ENCODE measurements around the gene BHLHA15. TPM values are rescaled to one million over a fixed set of nuclear protein-coding genes. Genes with fewer than 3 reads are reported as not detected.

BHLHA15 gene
- total RNA-seq, 2 experiments from 2014 or later: 0.76 to 2.0 TPM

DNA sequence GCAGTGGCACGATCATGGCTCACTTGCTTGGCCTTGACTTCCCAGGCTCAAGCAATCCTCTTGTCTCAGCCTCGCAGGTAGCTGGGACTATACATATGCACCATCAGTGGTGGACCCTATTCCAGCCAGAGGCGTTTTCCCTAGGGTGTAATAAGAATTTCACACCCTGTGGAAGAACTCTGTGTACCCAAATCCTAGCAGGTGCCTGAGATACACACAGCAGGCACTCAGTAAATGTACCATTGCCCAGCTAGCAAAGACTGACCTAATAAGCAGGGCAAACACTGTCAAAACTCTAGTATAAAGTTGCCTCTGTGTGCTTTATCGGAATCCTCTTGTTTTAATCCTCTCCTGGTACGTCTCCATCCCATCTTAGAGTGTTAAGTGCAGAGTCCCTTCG lies 33.7 kb upstream of the BHLHA15 start:
- H3K4me1 Mint-ChIP-seq: peaks cover 1% of the 10 kb centered on the region
- no peaks in the 10 kb centered on the region for H3K27me3 Mint-ChIP-seq
- no peak overlapping the region for H3K4me3 Mint-ChIP-seq
- no peak overlapping the region for H3K27ac Mint-ChIP-seq
- DNase-seq: no peak
- no peaks in the 10 kb centered on the region for H3K9me3 Mint-ChIP-seq
- peaks cover 2% of the 10 kb centered on the region for H3K36me3 Mint-ChIP-seq

DNA sequence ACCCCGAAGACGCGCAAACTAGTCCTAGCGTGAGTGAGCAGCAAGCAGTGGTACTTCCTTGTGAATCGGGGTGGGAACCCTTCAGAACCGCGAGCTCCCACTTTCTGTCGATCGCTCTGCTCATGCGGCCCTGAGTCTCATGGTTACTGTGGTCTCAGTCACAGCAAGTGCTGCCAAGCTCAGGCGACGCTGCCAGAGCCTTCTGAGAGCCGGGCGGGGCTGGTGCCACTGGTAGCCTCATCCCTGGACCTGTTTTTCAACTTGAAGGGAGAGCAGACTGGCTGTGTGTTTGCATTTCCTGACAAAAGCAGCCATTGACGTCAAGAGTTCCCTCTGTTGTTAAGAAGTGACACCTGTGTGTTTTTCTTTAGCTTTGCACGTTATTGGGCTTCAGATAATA lies 32.9 kb upstream of the BHLHA15 start:
- peaks cover 6% of the 10 kb centered on the region for H3K36me3 Mint-ChIP-seq
- no peaks in the 10 kb centered on the region for H3K9me3 Mint-ChIP-seq
- no peaks in the 10 kb centered on the region for H3K27me3 Mint-ChIP-seq
- no peak overlapping the region for H3K4me3 Mint-ChIP-seq
- no peak for DNase-seq
- H3K4me1 Mint-ChIP-seq: peaks cover 1% of the 10 kb centered on the region
- no peak overlapping the region for H3K27ac Mint-ChIP-seq

DNA sequence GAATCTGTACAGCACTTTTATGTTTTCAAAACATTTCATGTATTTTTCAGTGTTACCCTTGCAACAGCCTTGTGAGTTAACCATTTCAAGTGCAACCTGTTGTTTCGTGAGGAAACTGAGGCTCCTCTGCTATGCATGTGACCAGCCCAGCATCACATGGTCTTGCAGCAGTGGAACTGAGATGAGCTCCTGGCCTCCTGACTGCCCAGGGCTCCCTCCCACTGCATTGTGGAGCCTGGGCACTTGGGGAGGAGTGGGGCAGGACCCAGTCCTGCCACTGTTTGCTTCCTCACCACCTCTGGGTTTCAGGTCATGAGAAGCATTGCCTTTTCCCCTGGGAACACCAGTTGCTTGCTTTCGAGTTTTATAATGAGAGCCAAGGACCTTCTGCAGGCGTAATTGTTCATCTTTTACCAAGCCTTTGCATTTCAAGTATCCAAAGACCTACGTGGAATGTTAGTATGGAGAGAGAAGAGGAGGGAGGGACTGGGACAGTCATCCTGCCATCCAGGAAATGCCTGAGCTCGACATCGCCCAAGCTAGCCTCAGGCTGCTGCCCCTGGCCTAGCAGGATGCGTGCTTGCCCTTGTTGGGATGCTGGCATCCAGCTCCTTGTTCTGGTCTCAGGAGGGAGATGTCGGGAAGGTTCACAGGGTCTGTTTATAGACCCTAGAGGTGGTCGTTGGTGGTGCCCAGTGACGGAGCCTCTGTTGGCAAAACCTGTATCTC lies 32.3 kb upstream of the BHLHA15 start:
- Mint-ChIP-seq H3K9me3 (no peaks in the 10 kb centered on the region), H3K36me3 (peaks cover 6% of the 10 kb centered on the region)

DNA sequence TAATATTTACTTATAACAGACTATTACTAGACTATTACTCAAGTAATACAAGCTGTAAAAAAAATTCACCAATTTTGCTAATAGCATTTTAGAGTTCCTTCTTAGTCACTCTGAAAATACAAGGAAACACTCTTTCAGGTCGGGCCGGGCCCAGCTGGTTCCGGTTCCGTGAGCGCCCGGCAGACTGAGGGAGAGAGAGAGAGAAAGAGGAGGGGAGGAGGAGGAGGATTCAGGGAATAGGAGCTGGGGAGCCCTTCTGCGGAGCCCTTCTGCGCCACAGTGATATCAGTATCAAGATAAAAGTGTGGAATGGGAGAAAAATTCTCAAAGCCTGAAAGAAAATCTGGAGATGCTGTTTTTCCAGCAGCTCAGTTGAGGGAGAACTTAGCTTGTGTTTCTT lies 30.5 kb upstream of the BHLHA15 start:
- Mint-ChIP-seq H3K27me3 (no peaks in the 10 kb centered on the region), H3K4me3 (no peak overlapping the region), H3K4me1 (peaks cover 1% of the 10 kb centered on the region), H3K36me3 (peaks cover 6% of the 10 kb centered on the region), H3K9me3 (no peaks in the 10 kb centered on the region), H3K27ac (no peak overlapping the region)
- no peak for DNase-seq

More for the DNA sequence above, 32.3 kb upstream of the BHLHA15 start:
- no peak overlapping the region for H3K27ac Mint-ChIP-seq
- H3K4me3 Mint-ChIP-seq: no peak overlapping the region
- no peak for DNase-seq
- peaks cover 1% of the 10 kb centered on the region for H3K4me1 Mint-ChIP-seq
- H3K27me3 Mint-ChIP-seq: no peaks in the 10 kb centered on the region

DNA sequence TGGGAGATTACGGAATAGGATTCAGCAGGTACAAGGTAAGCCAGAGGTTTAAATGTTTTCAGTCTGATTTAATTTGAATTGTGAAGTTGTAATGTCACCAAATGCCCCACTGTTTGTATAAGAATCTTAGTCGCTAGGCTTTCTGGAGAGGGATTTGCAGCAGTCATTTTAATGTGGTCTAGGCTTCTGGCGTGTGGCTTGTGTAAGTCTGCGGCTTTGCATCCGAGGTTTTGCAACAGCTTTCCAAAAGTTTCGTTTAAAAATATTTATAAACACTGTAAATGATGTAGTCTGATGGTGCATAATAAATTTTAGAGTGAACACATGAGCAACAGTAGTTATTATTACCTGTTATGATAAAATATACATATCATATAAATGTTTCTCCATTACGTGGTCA lies 26.1 kb upstream of the BHLHA15 start:
- no peak overlapping the region for H3K4me3 Mint-ChIP-seq
- peaks cover 22% of the 10 kb centered on the region for H3K36me3 Mint-ChIP-seq
- H3K27ac Mint-ChIP-seq: no peak overlapping the region
- no peaks in the 10 kb centered on the region for H3K27me3 Mint-ChIP-seq
- no peak for DNase-seq
- peaks cover 5% of the 10 kb centered on the region for H3K4me1 Mint-ChIP-seq
- peaks cover 2% of the 10 kb centered on the region for H3K9me3 Mint-ChIP-seq

DNA sequence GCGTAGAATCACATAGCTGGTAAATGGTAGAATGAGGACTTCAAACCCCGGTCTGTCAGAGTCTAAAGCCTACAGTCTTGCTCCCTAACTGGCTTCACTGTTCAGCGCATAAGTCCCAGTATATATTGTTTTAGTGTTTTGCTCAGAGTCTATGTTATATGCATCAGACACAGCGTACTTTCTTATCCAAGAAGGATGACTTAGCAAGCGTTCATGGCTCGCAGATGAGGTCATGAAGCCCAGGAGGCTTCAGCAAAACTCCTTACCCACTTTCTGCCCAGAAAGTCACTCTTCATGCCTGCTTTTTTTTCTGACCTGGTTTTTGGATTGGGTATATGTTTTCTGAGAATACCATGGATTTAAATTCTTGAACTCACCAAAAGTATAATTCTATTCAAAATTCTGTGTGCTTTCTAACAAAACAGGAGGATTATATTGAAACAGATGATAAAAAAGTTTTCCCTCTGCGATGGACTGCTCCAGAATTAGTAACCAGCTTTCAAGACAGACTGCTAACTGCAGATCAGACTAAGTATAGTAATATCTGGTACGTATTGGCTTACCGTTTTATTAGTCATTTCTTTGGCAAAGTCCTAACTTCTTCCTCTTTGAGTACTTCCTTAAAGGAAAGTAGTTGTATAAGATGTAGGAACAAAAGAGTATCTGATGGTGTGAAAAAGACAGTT lies 24.6 kb upstream of the BHLHA15 start:
- DNase-seq: no peak
- no peaks in the 10 kb centered on the region for H3K27me3 Mint-ChIP-seq
- H3K36me3 Mint-ChIP-seq: peaks cover 27% of the 10 kb centered on the region
- no peak overlapping the region for H3K27ac Mint-ChIP-seq
- no peak overlapping the region for H3K4me3 Mint-ChIP-seq
- H3K4me1 Mint-ChIP-seq: peaks cover 6% of the 10 kb centered on the region
- peaks cover 2% of the 10 kb centered on the region for H3K9me3 Mint-ChIP-seq

DNA sequence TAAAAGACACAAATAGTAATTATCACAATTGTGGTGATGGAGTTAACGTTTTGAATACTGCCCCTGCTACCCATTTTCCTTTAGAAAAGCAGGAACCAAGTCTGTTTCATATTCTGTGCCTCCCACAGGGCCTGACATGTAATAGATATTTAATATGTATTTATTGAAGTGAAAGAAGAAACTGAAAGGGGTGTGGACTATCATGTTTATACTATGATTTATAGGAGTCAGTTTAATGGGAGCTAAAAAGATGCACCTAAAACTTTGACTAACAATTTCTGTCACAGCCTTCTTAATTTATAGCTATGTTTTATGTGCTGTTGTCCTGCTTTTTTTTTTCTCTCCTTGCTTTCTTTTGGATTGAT lies 24.1 kb upstream of the BHLHA15 start:
- DNase-seq: no peak
- Mint-ChIP-seq H3K27me3 (no peaks in the 10 kb centered on the region), H3K4me1 (peaks cover 6% of the 10 kb centered on the region), H3K27ac (no peak overlapping the region), H3K36me3 (peaks cover 29% of the 10 kb centered on the region), H3K4me3 (no peak overlapping the region), H3K9me3 (peaks cover 2% of the 10 kb centered on the region)

DNA sequence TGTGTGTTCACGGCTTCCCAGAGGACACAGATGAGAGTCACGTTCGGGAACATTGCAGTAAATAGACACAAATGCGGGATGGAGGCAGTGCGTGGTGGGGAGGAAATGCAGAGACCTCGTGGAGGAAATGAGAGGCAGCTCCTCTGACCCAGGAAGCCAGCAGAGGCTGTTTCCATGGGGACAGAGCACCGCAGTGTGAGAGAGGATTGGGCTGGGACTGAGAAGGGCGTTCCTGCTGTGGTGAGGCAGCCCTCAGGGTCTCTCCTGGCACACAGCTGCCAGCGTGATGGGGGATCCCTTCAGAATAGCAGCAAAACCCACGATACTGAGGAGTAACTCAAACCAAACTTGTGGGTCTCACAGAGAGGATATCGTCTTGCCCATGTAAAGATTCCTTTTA lies 21.7 kb upstream of the BHLHA15 start:
- DNase-seq: no peak
- no peak overlapping the region for H3K4me3 Mint-ChIP-seq
- H3K36me3 Mint-ChIP-seq: peaks cover 25% of the 10 kb centered on the region
- H3K9me3 Mint-ChIP-seq: peaks cover 2% of the 10 kb centered on the region
- H3K27ac Mint-ChIP-seq: no peak overlapping the region
- H3K27me3 Mint-ChIP-seq: no peaks in the 10 kb centered on the region
- peaks cover 6% of the 10 kb centered on the region for H3K4me1 Mint-ChIP-seq

DNA sequence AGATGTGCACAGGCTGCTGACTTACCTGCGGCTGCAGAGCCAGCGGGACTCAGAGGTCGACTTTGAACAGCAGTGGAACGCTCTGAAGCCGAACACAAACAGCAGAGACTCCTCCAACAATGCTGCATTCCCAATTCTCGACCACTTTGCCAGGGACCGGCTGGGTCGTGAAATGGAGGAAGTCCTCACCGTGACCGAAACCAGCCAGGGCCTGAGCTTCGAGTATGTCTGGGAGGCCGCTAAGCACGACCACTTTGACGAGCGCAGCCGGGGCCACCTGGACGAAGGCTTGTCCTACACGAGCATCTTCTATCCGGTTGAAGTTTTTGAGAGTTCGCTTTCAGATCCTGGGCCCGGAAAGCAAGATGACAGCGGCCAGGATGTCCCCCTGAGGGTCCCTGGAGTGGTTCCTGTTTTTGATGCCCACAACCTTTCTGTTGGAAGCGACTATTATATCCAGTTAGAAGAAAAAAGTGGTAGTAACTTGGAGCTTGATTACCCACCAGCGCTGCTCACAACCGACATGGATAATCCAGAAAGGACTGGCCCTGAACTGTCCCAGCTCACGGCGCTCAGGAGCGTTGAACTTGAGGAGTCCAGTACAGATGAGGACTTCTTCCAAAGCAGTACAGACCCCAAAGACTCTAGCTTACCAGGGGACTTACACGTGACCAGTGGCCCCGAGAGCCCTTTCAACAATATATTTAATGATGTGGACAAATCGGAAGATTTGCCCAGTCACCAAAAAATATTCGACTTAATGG lies 19.4 kb upstream of the BHLHA15 start:
- Mint-ChIP-seq H3K4me1 (peaks cover 5% of the 10 kb centered on the region), H3K27me3 (no peaks in the 10 kb centered on the region), H3K36me3 (peaks cover 25% of the 10 kb centered on the region), H3K9me3 (peaks cover 2% of the 10 kb centered on the region), H3K27ac (no peak overlapping the region), H3K4me3 (no peak overlapping the region)
- no peak for DNase-seq

DNA sequence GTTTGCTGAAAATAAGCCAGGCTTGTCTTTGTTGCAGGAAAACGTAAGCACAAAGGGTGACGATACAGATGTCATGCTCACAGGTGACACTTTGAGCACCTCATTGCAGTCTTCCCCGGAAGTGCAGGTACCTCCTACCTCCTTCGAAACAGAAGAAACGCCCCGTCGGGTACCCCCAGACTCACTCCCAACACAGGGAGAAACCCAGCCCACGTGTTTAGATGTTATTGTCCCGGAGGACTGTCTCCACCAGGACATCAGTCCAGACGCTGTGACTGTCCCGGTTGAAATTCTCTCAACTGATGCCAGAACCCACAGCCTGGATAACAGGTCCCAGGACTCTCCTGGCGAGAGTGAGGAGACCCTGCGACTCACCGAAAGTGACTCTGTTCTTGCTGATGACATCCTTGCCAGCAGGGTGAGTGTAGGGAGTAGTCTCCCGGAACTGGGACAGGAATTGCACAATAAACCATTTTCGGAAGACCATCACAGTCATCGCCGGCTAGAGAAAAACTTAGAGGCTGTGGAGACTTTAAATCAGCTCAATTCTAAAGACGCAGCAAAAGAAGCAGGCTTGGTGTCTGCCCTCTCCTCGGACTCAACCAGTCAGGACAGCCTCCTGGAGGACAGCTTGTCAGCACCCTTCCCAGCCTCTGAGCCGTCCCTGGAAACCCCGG lies 18.3 kb upstream of the BHLHA15 start:
- Mint-ChIP-seq H3K27me3 (no peaks in the 10 kb centered on the region), H3K9me3 (peaks cover 2% of the 10 kb centered on the region), H3K36me3 (peaks cover 27% of the 10 kb centered on the region), H3K4me3 (no peak overlapping the region), H3K27ac (no peak overlapping the region), H3K4me1 (peaks cover 3% of the 10 kb centered on the region)
- DNase-seq: no peak

DNA sequence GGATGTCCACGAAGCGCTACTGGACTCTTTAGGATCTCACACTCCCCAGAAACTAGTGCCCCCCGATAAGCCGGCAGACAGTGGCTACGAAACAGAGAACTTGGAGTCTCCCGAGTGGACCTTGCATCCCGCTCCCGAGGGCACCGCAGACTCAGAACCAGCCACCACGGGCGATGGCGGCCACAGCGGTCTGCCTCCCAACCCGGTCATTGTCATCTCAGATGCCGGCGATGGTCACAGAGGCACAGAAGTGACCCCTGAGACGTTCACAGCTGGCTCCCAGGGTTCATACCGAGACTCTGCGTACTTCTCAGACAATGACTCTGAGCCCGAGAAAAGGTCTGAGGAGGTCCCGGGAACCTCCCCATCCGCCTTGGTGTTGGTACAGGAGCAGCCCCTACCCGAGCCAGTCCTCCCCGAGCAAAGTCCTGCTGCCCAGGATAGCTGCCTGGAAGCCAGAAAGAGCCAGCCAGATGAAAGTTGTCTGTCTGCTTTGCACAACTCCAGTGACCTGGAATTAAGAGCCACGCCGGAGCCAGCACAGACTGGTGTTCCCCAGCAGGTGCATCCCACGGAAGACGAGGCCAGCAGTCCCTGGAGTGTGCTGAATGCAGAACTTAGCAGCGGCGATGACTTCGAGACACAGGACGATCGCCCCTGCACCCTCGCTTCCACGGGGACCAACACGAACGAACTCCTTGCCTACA lies 17.6 kb upstream of the BHLHA15 start:
- Mint-ChIP-seq H3K4me1 (peaks cover 3% of the 10 kb centered on the region), H3K36me3 (peaks cover 26% of the 10 kb centered on the region), H3K27ac (no peak overlapping the region), H3K9me3 (peaks cover 2% of the 10 kb centered on the region), H3K4me3 (no peak overlapping the region), H3K27me3 (no peaks in the 10 kb centered on the region)
- no peak for DNase-seq

DNA sequence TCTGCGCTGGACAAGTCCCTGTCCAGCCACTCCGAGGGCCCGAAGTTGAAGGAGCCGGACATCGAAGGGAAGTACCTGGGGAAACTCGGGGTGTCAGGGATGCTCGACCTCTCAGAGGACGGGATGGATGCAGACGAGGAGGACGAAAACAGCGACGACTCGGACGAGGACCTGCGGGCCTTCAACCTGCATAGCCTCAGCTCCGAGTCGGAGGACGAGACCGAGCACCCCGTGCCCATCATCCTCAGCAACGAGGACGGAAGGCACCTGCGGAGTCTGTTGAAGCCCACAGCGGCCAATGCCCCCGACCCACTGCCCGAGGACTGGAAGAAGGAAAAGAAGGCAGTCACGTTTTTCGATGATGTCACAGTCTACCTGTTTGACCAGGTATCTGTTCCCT lies 17.1 kb upstream of the BHLHA15 start:
- DNase-seq: no peak
- no peak overlapping the region for H3K4me3 Mint-ChIP-seq
- H3K9me3 Mint-ChIP-seq: peaks cover 3% of the 10 kb centered on the region
- no peak overlapping the region for H3K27ac Mint-ChIP-seq
- peaks cover 23% of the 10 kb centered on the region for H3K36me3 Mint-ChIP-seq
- peaks cover 6% of the 10 kb centered on the region for H3K4me1 Mint-ChIP-seq
- no peaks in the 10 kb centered on the region for H3K27me3 Mint-ChIP-seq

DNA sequence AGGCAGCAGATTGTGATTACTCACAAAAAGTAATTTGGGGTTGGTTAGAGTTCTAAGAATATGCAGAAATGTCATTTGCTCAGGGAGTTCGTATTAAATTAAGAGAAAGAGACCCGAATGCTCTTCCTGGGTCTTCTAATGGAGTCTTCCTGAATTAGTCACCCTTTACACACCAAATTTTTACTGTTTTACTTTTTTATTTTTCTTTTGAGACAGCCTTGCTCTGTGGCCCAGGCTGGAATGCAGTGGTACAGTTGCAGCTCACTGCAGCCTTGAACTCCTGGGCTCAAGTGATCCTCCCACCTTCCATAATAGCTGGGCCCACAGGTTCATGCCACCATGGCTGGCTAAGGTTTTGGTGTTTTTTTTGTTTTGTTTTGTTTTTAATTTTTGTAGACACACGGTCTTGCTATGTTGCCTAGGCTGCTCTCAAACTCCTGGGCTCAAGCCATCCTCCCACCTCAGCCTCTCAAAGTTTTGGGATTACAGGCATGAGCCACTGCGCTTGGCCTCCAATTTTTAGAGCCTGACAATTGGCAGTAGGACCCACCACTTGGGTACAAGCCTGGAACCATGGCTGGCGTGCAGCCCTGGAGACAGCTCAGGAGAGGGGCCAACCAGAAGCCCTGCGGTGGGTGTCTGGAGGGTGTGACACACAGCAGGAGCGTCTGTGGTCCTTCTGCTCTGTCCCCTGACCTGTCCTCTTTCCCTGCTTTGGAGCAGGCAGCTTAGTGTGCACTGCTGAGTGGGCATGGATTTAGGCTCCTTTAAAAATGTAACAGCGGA lies 16.4 kb upstream of the BHLHA15 start:
- DNase-seq: no peak
- H3K9me3 Mint-ChIP-seq: peaks cover 6% of the 10 kb centered on the region
- H3K36me3 Mint-ChIP-seq: peaks cover 22% of the 10 kb centered on the region
- no peaks in the 10 kb centered on the region for H3K27me3 Mint-ChIP-seq
- H3K4me1 Mint-ChIP-seq: peaks cover 8% of the 10 kb centered on the region
- H3K4me3 Mint-ChIP-seq: no peak overlapping the region
- no peak overlapping the region for H3K27ac Mint-ChIP-seq

Data from activated naive CD8-positive, alpha-beta T cell treated with anti-CD3 and anti-CD28 coated beads for 36 hours (primary cell).